MM.1S (cell line): Measurements from ENCODE around the gene HOXA11.

Experiments used
- CTCF ChIP-seq: fragments of 300-600 bp; sonication (generic); IDR thresholded peaks from 2 replicates; pipeline ENCODE4 v1.5.1; 2016; ENCODE audit warnings: antibody characterized with exemption, low read length, mixed read lengths
- EZH2 ChIP-seq: fragments of 300-600 bp; sonication (generic); optimal IDR thresholded peaks from 2 replicates; pipeline ENCODE3; 2017; ENCODE audit warnings: low read depth, mild to moderate bottlenecking, antibody characterized with exemption, low read length, mixed read lengths

DNA sequence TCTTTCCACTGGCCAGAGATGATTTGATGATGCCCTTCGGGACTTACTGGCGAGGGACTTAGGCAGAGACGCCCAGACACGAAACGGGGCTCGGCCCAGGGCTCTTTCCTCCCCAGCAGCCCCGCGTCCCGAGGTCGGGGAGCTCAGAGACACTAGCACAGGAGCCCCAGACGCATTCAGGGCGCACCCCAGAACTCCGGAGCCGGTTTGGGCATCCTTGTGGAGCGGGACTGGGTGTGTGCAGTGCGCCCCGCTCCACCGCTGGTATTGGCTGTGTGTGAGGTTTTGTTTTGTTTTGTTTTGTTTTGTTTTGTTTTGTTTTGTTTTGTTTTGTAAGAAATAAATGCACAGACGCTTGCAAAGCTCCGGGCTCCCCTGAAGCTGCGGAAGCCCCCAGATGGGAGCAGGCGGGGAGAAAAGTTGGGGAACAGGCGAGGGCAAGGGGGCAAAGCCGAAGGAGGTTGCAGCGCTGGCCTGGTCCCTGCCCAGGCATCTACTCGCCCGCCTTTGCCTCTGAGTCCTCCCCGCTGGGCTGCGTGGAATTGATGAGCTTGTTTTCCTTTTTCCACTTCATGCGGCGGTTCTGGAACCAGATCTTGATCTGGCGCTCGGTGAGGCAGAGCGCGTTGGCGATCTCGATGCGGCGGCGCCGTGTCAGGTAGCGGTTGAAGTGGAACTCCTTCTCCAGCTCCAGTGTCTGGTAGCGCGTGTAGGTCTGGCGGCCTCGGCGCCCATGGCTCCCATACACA lies 39.7 kb downstream of the HOXA11 start:
- TF ChIP-seq CTCF (no peak), EZH2 (no peak)
